Panc1 (cell line): ENCODE results near the gene PTGIR. TPM values are rescaled to one million over a fixed set of nuclear protein-coding genes. Genes with fewer than 3 reads are reported as not detected.

Source experiments
- ATAC-seq: fragments of 200-7000 bp; cut with Tn5 transposase; 2 replicates; pipeline ENCODE4 v1.9.1; 2020; ENCODE audit warnings: mild to moderate bottlenecking, moderate library complexity
- BruUV-seq: library from RNA; stranded (reverse); fragments of 400-500 nt; replicated peaks from 2 replicates; lab custom pipeline; 2021; lab: Mats Ljungman, UMichigan
- CTCF ChIA-PET: fragments of 300-600 bp; sonication (Branson Sonifier 250); formaldehyde crosslinking; loops from one replicate; lab custom pipeline; 2022; ENCODE audit warnings: antibody characterized with exemption; lab: Charles Lee
- POLR2A ChIA-PET: fragments of 300-600 bp; sonication (Branson Sonifier 250); formaldehyde crosslinking; loops from one replicate; lab custom pipeline; 2022; ENCODE audit warnings: antibody characterized with exemption; lab: Charles Lee
- DNase-seq: peaks from one replicate; pipeline ENCODE4 v3.0.0-alpha.2; 2010; ENCODE audit warnings: low read depth, low spot score
- H3K27ac ChIP-seq: 2 replicates; pipeline ENCODE4 v1.5.1; 2011; ENCODE audit warnings: mild to moderate bottlenecking, low read length, inconsistent platforms
- H3K27me3 ChIP-seq: fragments of 200-500 bp; sonication (Bioruptor generic); 2 replicates; pipeline ENCODE4 v1.6.0; 2014; ENCODE audit warnings: low read length, inconsistent platforms; ENCODE audit not compliant: control insufficient read depth, insufficient read depth
- H3K36me3 ChIP-seq: fragments of 200-500 bp; sonication (Bioruptor generic); 2 replicates; pipeline ENCODE4 v1.5.1; 2014; ENCODE audit warnings: inconsistent platforms, mild to moderate bottlenecking, low read length, moderate library complexity; ENCODE audit not compliant: control insufficient read depth, insufficient read depth
- H3K4me1 ChIP-seq: 2 replicates; pipeline ENCODE4 v1.5.1; 2011; ENCODE audit warnings: inconsistent platforms, mild to moderate bottlenecking, low read length, moderate library complexity; ENCODE audit not compliant: control insufficient read depth, insufficient read depth
- H3K4me3 ChIP-seq, 2 experiments: 2 replicates each; pipeline ENCODE4 v1.5.1; 2011 to 2012; ENCODE audit warnings: low read depth in 2 of 2, low read length in 2 of 2, mild to moderate bottlenecking in 2 of 2, inconsistent platforms in 1 of 2, moderate library complexity in 1 of 2
- H3K9me3 ChIP-seq: fragments of 200-500 bp; sonication (Bioruptor generic); 2 replicates; pipeline ENCODE4 v1.5.1; 2014; ENCODE audit warnings: low read depth, mild to moderate bottlenecking, inconsistent platforms, low read length, moderate library complexity; ENCODE audit not compliant: control insufficient read depth, insufficient read depth
- POLR2AphosphoS5 ChIP-seq: IDR thresholded peaks from 2 replicates; pipeline ENCODE4 v1.6.1; 2012; ENCODE audit warnings: mild to moderate bottlenecking, low read depth, low read length, moderate library complexity
- REST ChIP-seq, 2 experiments: IDR thresholded peaks; 2 replicates each; pipeline ENCODE4 v1.6.1; 2011 to 2012; ENCODE audit warnings: low read depth in 2 of 2, control low read depth in 1 of 2, low read length in 1 of 2, mild to moderate bottlenecking in 1 of 2, moderate library complexity in 1 of 2; ENCODE audit not compliant: insufficient read depth in 1 of 2
- SIN3A ChIP-seq: IDR thresholded peaks from 2 replicates; pipeline ENCODE4 v1.6.1; 2012; ENCODE audit warnings: low read depth, mild to moderate bottlenecking, low read length, moderate library complexity, borderline replicate concordance; ENCODE audit not compliant: insufficient read depth
- TCF7L2 ChIP-seq: IDR thresholded peaks from 2 replicates; pipeline ENCODE4 v1.6.1; 2011; ENCODE audit warnings: mild to moderate bottlenecking, low read depth, low read length, inconsistent platforms
- in situ Hi-C: cut with HindIII; loops from 2 replicates; pipeline ENCODE4 v1.10.0; 2016; ENCODE audit warnings: low sequenced_read_pairs, low pct_unique_long_range_greater_than_20kb
- intact Hi-C: fragments of 100-400 bp; cut with micrococcal nuclease; formaldehyde crosslinking; loops from one replicate; pipeline ENCODE4 v1.10.0; 2022; ENCODE audit not compliant: unreplicated experiment
- total RNA-seq: library from RNA; stranded (reverse); gene quantifications from one replicate; pipeline ENCODE4 v1.2.1, GENCODE V29; 2021; ENCODE audit not compliant: unreplicated experiment
- TF ChIP-seq, protein P1 (sequence below): fragments of 450-650 bp; IDR thresholded peaks from 2 replicates; pipeline ENCODE4 v1.5.1; 2017; ENCODE audit warnings: mild to moderate bottlenecking

Gene PTGIR
- total RNA-seq, 1 experiment from 2014 or later = 0.08 TPM

GRCh38 chr19:46622118-46622446, 2.8 kb downstream of the PTGIR start:
- H3K4me3 ChIP-seq = no peak overlapping the region
- POLR2A ChIA-PET = no interaction called here
- TF ChIP-seq TCF7L2 (no peak), POLR2AphosphoS5 (no peak), SIN3A (no peak), REST (IDR thresholded peaks at IDR 0.05; ENCODE audit: insufficient read depth in 1 of 2, low read depth in 2 of 2, low read length in 1 of 2) (no peak)
- TF ChIP-seq, protein P1, sequence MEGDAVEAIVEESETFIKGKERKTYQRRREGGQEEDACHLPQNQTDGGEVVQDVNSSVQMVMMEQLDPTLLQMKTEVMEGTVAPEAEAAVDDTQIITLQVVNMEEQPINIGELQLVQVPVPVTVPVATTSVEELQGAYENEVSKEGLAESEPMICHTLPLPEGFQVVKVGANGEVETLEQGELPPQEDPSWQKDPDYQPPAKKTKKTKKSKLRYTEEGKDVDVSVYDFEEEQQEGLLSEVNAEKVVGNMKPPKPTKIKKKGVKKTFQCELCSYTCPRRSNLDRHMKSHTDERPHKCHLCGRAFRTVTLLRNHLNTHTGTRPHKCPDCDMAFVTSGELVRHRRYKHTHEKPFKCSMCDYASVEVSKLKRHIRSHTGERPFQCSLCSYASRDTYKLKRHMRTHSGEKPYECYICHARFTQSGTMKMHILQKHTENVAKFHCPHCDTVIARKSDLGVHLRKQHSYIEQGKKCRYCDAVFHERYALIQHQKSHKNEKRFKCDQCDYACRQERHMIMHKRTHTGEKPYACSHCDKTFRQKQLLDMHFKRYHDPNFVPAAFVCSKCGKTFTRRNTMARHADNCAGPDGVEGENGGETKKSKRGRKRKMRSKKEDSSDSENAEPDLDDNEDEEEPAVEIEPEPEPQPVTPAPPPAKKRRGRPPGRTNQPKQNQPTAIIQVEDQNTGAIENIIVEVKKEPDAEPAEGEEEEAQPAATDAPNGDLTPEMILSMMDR = no peak
- no peak overlapping the region for H3K27ac ChIP-seq
- no peaks in the 10 kb centered on the region for H3K4me1 ChIP-seq
- intact Hi-C loops (no loop called here), in situ Hi-C loops (no loop called here)
- ATAC-seq = no peak
- H3K9me3 ChIP-seq = no peaks in the 10 kb centered on the region
- H3K36me3 ChIP-seq = no peaks in the 10 kb centered on the region
- H3K27me3 ChIP-seq = no peaks in the 10 kb centered on the region
- CTCF ChIA-PET = interaction anchor here (0.5 to 0.7 kb wide), 2 partner anchors 13 to 27 kb away, joined by 3 to 5 read pairs; no protein-coding TSS in a partner anchor
- no TSS peak for BruUV-seq
- DNase-seq = no peak

DNA sequence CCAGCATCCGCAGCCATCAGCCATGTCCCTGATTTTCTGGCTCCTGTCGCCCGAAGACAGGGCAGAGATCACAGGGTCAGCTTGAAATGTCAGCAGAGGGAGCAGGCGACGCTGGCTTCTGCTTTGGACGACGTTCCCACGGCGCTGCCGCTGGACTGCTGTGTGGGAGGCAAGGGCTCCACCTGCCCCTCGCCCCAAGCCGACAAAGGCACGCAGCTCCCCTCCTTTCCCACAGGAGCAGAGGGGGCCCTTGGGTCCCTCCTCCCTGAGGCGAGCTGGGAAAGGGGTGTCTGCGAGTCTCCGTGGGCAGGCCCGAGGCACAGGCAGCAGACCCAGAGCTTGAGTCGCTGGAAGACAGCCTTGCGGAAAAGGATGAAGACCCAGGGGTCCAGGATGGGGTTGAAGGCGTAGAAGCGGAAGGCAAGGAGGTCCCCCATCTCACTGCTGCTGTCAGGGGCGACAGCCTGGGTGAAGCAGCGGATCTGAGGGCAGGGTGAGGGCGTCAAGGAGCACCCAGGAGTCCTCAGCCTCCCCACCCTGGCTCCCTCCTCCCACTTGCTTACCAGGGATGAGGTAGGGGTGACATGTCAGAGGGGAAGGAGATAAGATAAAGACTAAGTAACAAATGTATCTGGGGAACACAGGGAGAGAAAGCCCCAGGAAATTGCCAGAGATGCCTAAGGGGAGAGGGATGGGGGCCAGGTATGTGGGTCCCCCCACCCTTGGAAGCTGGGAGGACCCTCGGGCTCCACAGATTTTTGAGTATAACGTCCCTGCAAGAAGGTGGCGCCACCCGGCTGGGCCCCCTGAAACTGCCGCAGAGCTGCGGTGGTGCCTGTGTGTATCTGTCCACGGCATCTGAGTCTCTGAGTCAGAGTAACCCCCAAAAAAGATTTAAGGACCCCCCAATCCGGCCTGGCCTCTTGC, 3.4 kb downstream of the PTGIR start:
- in situ Hi-C loops = no loop called here

More for the DNA sequence above, 3.4 kb downstream of the PTGIR start:
- ChIA-PET CTCF (no interaction called here), POLR2A (no interaction called here)
- ATAC-seq (no peak), DNase-seq (no peak)
- no TSS peak for BruUV-seq
- Histone ChIP-seq H3K9me3 (no peaks in the 10 kb centered on the region), H3K27me3 (no peaks in the 10 kb centered on the region), H3K4me1 (no peaks in the 10 kb centered on the region; the same call in 1 of the 2 replicates), H3K4me3 (no peak overlapping the region), H3K36me3 (no peaks in the 10 kb centered on the region), H3K27ac (no peak overlapping the region)
- TF ChIP-seq TCF7L2 = no peak
- no peak for TF ChIP-seq SIN3A
- no peak for TF ChIP-seq POLR2AphosphoS5
- TF ChIP-seq REST (IDR thresholded peaks at IDR 0.05; ENCODE audit: insufficient read depth in 1 of 2, low read depth in 2 of 2, low read length in 1 of 2) = no peak
- TF ChIP-seq, protein P1 = no peak
- intact Hi-C loops = no loop called here
